ENCODE results near the gene GLS.

Gene GLS

DNA sequence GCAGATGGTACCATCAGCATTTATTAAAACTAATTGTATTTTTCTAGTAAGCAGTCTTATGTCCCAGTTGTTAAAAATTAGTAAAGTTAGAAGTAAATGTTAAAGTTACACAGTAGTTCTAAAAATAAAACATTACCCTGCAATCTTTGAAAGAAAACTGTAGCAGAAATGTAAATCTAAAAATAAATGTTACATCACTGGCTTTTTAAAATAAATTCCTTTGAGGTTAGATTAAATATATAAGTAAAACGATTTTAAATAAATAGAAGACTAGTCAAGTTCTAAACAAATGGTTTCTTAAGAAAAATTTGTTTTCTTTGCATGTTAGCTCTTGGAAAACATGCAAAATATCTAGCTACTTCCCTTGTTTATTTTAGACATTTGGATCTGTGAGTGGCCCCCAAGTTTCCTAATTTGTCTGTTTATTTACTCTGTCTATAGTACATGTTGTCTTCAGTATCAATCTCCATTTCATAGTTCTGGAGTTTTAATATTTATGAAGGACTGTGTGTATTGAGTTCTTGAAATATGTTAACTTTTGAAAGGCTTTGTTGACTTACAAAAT lies 58.2 kb downstream of the GLS start:
- TF ChIP-seq, protein P1, sequence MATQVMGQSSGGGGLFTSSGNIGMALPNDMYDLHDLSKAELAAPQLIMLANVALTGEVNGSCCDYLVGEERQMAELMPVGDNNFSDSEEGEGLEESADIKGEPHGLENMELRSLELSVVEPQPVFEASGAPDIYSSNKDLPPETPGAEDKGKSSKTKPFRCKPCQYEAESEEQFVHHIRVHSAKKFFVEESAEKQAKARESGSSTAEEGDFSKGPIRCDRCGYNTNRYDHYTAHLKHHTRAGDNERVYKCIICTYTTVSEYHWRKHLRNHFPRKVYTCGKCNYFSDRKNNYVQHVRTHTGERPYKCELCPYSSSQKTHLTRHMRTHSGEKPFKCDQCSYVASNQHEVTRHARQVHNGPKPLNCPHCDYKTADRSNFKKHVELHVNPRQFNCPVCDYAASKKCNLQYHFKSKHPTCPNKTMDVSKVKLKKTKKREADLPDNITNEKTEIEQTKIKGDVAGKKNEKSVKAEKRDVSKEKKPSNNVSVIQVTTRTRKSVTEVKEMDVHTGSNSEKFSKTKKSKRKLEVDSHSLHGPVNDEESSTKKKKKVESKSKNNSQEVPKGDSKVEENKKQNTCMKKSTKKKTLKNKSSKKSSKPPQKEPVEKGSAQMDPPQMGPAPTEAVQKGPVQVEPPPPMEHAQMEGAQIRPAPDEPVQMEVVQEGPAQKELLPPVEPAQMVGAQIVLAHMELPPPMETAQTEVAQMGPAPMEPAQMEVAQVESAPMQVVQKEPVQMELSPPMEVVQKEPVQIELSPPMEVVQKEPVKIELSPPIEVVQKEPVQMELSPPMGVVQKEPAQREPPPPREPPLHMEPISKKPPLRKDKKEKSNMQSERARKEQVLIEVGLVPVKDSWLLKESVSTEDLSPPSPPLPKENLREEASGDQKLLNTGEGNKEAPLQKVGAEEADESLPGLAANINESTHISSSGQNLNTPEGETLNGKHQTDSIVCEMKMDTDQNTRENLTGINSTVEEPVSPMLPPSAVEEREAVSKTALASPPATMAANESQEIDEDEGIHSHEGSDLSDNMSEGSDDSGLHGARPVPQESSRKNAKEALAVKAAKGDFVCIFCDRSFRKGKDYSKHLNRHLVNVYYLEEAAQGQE (IDR thresholded peaks at IDR 0.05; ENCODE audit: insufficient replicate concordance, low read depth): no peak
- TF ChIP-seq SPI1 (IDR thresholded peaks at IDR 0.05; ENCODE audit: borderline replicate concordance, low read depth) (no peak), GABPA (IDR thresholded peaks at IDR 0.05; ENCODE audit: low read depth) (no peak), POLR2AphosphoS5 (IDR thresholded peaks at IDR 0.05; ENCODE audit: low read depth) (no peak)
- TF ChIP-seq, protein P2, sequence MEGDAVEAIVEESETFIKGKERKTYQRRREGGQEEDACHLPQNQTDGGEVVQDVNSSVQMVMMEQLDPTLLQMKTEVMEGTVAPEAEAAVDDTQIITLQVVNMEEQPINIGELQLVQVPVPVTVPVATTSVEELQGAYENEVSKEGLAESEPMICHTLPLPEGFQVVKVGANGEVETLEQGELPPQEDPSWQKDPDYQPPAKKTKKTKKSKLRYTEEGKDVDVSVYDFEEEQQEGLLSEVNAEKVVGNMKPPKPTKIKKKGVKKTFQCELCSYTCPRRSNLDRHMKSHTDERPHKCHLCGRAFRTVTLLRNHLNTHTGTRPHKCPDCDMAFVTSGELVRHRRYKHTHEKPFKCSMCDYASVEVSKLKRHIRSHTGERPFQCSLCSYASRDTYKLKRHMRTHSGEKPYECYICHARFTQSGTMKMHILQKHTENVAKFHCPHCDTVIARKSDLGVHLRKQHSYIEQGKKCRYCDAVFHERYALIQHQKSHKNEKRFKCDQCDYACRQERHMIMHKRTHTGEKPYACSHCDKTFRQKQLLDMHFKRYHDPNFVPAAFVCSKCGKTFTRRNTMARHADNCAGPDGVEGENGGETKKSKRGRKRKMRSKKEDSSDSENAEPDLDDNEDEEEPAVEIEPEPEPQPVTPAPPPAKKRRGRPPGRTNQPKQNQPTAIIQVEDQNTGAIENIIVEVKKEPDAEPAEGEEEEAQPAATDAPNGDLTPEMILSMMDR (IDR thresholded peaks at IDR 0.05; ENCODE audit: insufficient read depth, low read length): no peak
- no peaks in the 10 kb centered on the region for H3K27me3 ChIP-seq (ENCODE audit: insufficient read depth, poor library complexity, severe bottlenecking)
- no peak for DNase-seq (ENCODE audit: low read depth in 1 of 2, low spot score in 1 of 2)

GRCh38 chr2:190940454-190940853 lies 59.8 kb downstream of the GLS start:
- DNase-seq (ENCODE audit: low read depth in 1 of 2, low spot score in 1 of 2): no peak
- no peak overlapping the region for H3K27ac ChIP-seq (replicated peaks)
- no peaks in the 10 kb centered on the region for H3K27me3 ChIP-seq (ENCODE audit: insufficient read depth, poor library complexity, severe bottlenecking)
- no peak for TF ChIP-seq SPI1 (IDR thresholded peaks at IDR 0.05; ENCODE audit: borderline replicate concordance, low read depth)
- no peak for TF ChIP-seq POLR2AphosphoS5 (IDR thresholded peaks at IDR 0.05; ENCODE audit: low read depth)
- TF ChIP-seq, protein P1 (IDR thresholded peaks at IDR 0.05; ENCODE audit: insufficient replicate concordance, low read depth): no peak
- no peak overlapping the region for H3K4me3 ChIP-seq (replicated peaks; ENCODE audit: insufficient read depth, low read length)

More for the DNA sequence above, 58.2 kb downstream of the GLS start:
- H3K27ac ChIP-seq (replicated peaks): no peak overlapping the region
- no peak overlapping the region for H3K4me3 ChIP-seq (replicated peaks; ENCODE audit: insufficient read depth, low read length)

- Histone ChIP-seq H3K4me3 (replicated peaks; ENCODE audit: insufficient read depth, low read length) (no peak overlapping the region), H3K27me3 (ENCODE audit: insufficient read depth, poor library complexity, severe bottlenecking) (no peaks in the 10 kb centered on the region), H3K27ac (replicated peaks) (no peak overlapping the region)
- no peak for DNase-seq (ENCODE audit: low read depth in 1 of 2, low spot score in 1 of 2)
- TF ChIP-seq, protein P1 (IDR thresholded peaks at IDR 0.05; ENCODE audit: insufficient replicate concordance, low read depth): no peak
- TF ChIP-seq GABPA (IDR thresholded peaks at IDR 0.05; ENCODE audit: low read depth) (no peak), SPI1 (IDR thresholded peaks at IDR 0.05; ENCODE audit: borderline replicate concordance, low read depth) (no peak), POLR2AphosphoS5 (IDR thresholded peaks at IDR 0.05; ENCODE audit: low read depth) (no peak)
- TF ChIP-seq, protein P2 (IDR thresholded peaks at IDR 0.05; ENCODE audit: insufficient read depth, low read length): no peak
Observed at GRCh38 chr2:190941571-190941970, 61.0 kb downstream of the GLS start.
